Caco-2 (cell line): ENCODE results near the gene DMWD. TPM values are rescaled to one million over a fixed set of nuclear protein-coding genes. Genes with fewer than 3 reads are reported as not detected.

Experiments
- BruUV-seq: library from RNA; stranded (reverse); fragments of 400-500 nt; replicated peaks from 2 replicates; lab custom pipeline; 2021; lab: Mats Ljungman, UMichigan
- CTCF ChIA-PET: fragments of 300-600 bp; sonication (Branson Sonifier 250); formaldehyde crosslinking; loops from one replicate; lab custom pipeline; 2022; ENCODE audit warnings: antibody characterized with exemption; lab: Charles Lee
- POLR2A ChIA-PET: fragments of 300-600 bp; sonication (Branson Sonifier 250); formaldehyde crosslinking; loops from one replicate; lab custom pipeline; 2022; ENCODE audit warnings: antibody characterized with exemption; lab: Charles Lee
- DNase-seq, 2 experiments: peaks; one replicate each; pipeline versions ENCODE4 v3.0.0 to v3.0.0-alpha.2; 2020 to 2022
- H3K27me3 ChIP-seq: replicated peaks from 2 replicates; pipeline ENCODE4 v1.6.0; 2011; ENCODE audit warnings: low read length; ENCODE audit not compliant: control insufficient read depth, insufficient read depth
- H3K36me3 ChIP-seq: 2 replicates; pipeline ENCODE4 v1.5.1; 2011; ENCODE audit warnings: low read length; ENCODE audit not compliant: control insufficient read depth, insufficient read depth
- H3K4me1 ChIP-seq: fragments of 250-450 bp; sonication (Bioruptor Pico); 2 replicates; pipeline ENCODE4 v1.5.1; 2020; ENCODE audit warnings: mild to moderate bottlenecking
- H3K4me3 ChIP-seq: 2 replicates; pipeline ENCODE4 v1.5.1; 2011; ENCODE audit warnings: low read depth, mild to moderate bottlenecking, control low read depth, low read length
- H3K9me3 ChIP-seq: fragments of 250-450 bp; sonication (Bioruptor Pico); 2 replicates; pipeline ENCODE4 v1.5.1; 2020; ENCODE audit warnings: mild to moderate bottlenecking, moderate library complexity
- H3K27ac Mint-ChIP-seq: one replicate; pipeline ENCODE4 v1.8.0; 2022; ENCODE audit warnings: mixed read lengths; ENCODE audit not compliant: unreplicated experiment
- H3K27me3 Mint-ChIP-seq: one replicate; pipeline ENCODE4 v1.8.0; 2022; ENCODE audit warnings: mixed read lengths; ENCODE audit not compliant: insufficient read depth, unreplicated experiment
- H3K36me3 Mint-ChIP-seq: one replicate; pipeline ENCODE4 v1.8.0; 2022; ENCODE audit warnings: mild to moderate bottlenecking, mixed read lengths; ENCODE audit not compliant: insufficient read depth, unreplicated experiment
- H3K4me1 Mint-ChIP-seq: one replicate; pipeline ENCODE4 v1.8.0; 2022; ENCODE audit warnings: low read depth, mixed read lengths; ENCODE audit not compliant: unreplicated experiment
- H3K4me3 Mint-ChIP-seq: one replicate; pipeline ENCODE4 v1.8.0; 2022; ENCODE audit warnings: mild to moderate bottlenecking, moderate library complexity, mixed read lengths; ENCODE audit not compliant: unreplicated experiment
- H3K9me3 Mint-ChIP-seq: one replicate; pipeline ENCODE4 v1.8.0; 2022; ENCODE audit warnings: mixed read lengths; ENCODE audit not compliant: unreplicated experiment
- intact Hi-C: fragments of 100-400 bp; cut with micrococcal nuclease; formaldehyde crosslinking; loops from one replicate; pipeline ENCODE4 v1.10.0; 2022; ENCODE audit not compliant: unreplicated experiment
- total RNA-seq: library from RNA; stranded (reverse); gene quantifications from 2 replicates; pipeline ENCODE4 v1.2.3, GENCODE V29; 2022
- TF ChIP-seq, protein P1 (sequence below), 2 experiments: fragments of 200-600 bp in 1 of 2; IDR thresholded peaks; 1 replicate in 1 of 2; 2 replicates in 1 of 2; pipeline versions ENCODE4 v1.5.1 to v1.8.0; 2011 to 2022; ENCODE audit warnings: antibody characterized with exemption in 1 of 2, control low read depth in 1 of 2, inconsistent platforms in 1 of 2, low read depth in 1 of 2, low read length in 1 of 2, mild to moderate bottlenecking in 1 of 2, moderate library complexity in 1 of 2; ENCODE audit not compliant: insufficient read depth in 1 of 2, severe bottlenecking in 1 of 2, unreplicated experiment in 1 of 2

Gene DMWD
- total RNA-seq, 1 experiment from 2014 or later: 76.3 TPM

DNA sequence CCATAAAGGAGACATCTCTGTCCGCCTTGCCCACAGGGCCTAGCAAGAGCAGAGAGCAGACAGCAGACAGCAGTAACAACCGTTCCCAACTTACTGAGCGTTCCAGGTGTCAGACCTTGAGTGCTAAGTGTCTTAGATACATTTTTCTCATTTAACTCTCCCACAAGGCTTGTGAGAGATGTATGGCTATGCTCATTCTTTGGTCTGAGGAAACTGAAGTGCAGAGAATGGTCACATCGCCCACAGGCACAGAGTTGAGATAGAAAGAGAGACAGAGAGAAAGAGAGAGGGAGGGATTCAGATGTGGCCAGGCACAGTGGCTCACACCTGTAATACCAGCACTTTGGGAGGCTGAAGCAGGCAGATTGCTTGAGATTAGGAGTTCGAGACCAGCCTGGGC lies 45.1 kb downstream of the DMWD start:
- no peaks in the 10 kb centered on the region for H3K4me1 ChIP-seq
- Mint-ChIP-seq H3K4me1 (no peaks in the 10 kb centered on the region), H3K27ac (no peak overlapping the region), H3K4me3 (no peak overlapping the region), H3K27me3 (no peaks in the 10 kb centered on the region), H3K36me3 (peaks cover 4% of the 10 kb centered on the region), H3K9me3 (no peaks in the 10 kb centered on the region)
- H3K36me3 ChIP-seq: no peaks in the 10 kb centered on the region
- intact Hi-C loops: no loop called here
- no peaks in the 10 kb centered on the region for H3K27me3 ChIP-seq
- BruUV-seq: no TSS peak
- ChIA-PET CTCF (no interaction called here), POLR2A (no interaction called here)
- H3K9me3 ChIP-seq: no peaks in the 10 kb centered on the region
- TF ChIP-seq, protein P1, sequence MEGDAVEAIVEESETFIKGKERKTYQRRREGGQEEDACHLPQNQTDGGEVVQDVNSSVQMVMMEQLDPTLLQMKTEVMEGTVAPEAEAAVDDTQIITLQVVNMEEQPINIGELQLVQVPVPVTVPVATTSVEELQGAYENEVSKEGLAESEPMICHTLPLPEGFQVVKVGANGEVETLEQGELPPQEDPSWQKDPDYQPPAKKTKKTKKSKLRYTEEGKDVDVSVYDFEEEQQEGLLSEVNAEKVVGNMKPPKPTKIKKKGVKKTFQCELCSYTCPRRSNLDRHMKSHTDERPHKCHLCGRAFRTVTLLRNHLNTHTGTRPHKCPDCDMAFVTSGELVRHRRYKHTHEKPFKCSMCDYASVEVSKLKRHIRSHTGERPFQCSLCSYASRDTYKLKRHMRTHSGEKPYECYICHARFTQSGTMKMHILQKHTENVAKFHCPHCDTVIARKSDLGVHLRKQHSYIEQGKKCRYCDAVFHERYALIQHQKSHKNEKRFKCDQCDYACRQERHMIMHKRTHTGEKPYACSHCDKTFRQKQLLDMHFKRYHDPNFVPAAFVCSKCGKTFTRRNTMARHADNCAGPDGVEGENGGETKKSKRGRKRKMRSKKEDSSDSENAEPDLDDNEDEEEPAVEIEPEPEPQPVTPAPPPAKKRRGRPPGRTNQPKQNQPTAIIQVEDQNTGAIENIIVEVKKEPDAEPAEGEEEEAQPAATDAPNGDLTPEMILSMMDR (IDR thresholded peaks at IDR 0.05; ENCODE audit: insufficient read depth in 1 of 2, low read depth in 1 of 2, low read length in 1 of 2, severe bottlenecking in 1 of 2, unreplicated experiment in 1 of 2): no peak
- no peak overlapping the region for H3K4me3 ChIP-seq
- DNase-seq: no peak

DNA sequence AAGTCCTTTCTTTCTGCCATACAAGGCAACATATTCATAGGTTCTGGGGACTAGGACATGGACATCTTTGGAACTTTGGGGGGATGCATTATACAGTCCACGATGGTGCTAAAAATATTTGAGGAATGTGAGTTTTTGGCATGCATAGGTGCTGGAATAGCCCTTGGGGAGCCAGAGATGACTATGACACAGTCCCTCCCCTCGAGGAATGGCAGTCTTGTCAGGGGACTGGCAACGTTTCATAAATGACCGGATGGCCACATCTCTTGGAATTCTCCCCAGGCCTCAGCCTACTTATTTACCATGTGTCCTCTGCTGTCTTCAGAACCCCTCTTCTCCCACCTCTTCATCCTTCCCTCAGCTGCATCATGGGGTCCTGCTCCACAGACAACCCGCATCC lies 45.8 kb downstream of the DMWD start:
- intact Hi-C loops: no loop called here
- H3K36me3 Mint-ChIP-seq: peaks cover 5% of the 10 kb centered on the region
- TF ChIP-seq, protein P1 (IDR thresholded peaks at IDR 0.05; ENCODE audit: insufficient read depth in 1 of 2, low read depth in 1 of 2, low read length in 1 of 2, severe bottlenecking in 1 of 2, unreplicated experiment in 1 of 2): no peak
- no peaks in the 10 kb centered on the region for H3K36me3 ChIP-seq
- no peaks in the 10 kb centered on the region for H3K9me3 Mint-ChIP-seq
- CTCF ChIA-PET: no interaction called here
- H3K4me3 ChIP-seq: no peak overlapping the region
- no peaks in the 10 kb centered on the region for H3K9me3 ChIP-seq
- no peak overlapping the region for H3K27ac Mint-ChIP-seq
- H3K27me3 ChIP-seq: no peaks in the 10 kb centered on the region
- no peaks in the 10 kb centered on the region for H3K4me1 Mint-ChIP-seq
- H3K27me3 Mint-ChIP-seq: no peaks in the 10 kb centered on the region
- H3K4me3 Mint-ChIP-seq: no peak overlapping the region
- no TSS peak for BruUV-seq
- DNase-seq: no peak
- H3K4me1 ChIP-seq: no peaks in the 10 kb centered on the region
- POLR2A ChIA-PET: no interaction called here

DNA sequence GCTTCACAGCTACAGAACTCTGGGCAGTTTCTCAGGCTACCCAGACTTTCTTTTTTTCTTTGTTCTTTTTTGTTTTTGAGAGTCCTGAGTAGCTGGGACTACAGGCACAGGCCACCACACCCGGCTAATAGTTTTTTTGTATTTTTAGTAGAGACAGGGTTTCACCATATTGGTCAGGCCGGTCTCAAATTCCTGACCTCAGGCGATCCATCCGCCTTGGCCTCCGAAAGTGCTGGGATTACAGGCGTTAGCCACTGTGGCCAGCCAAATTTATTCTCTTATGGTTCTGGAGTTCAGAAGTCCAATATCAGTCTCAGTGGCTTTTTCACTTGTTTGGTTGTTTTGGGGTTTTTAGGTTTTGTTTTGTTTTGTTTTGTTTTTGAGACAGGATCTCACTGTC lies 47.0 kb downstream of the DMWD start:
- POLR2A ChIA-PET: no interaction called here
- TF ChIP-seq, protein P1 (IDR thresholded peaks at IDR 0.05; ENCODE audit: insufficient read depth in 1 of 2, low read depth in 1 of 2, low read length in 1 of 2, severe bottlenecking in 1 of 2, unreplicated experiment in 1 of 2): no peak
- no peaks in the 10 kb centered on the region for H3K9me3 ChIP-seq
- no peaks in the 10 kb centered on the region for H3K9me3 Mint-ChIP-seq
- no peaks in the 10 kb centered on the region for H3K27me3 ChIP-seq
- H3K4me1 ChIP-seq: no peaks in the 10 kb centered on the region
- intact Hi-C loops: no loop called here
- H3K36me3 Mint-ChIP-seq: peaks cover 5% of the 10 kb centered on the region
- CTCF ChIA-PET: interaction anchor here (0.7 kb wide), 1 partner anchor 153 kb away, joined by 4 read pairs; no protein-coding TSS in a partner anchor
- H3K36me3 ChIP-seq: no peaks in the 10 kb centered on the region
- no peaks in the 10 kb centered on the region for H3K4me1 Mint-ChIP-seq
- H3K4me3 Mint-ChIP-seq: no peak overlapping the region
- BruUV-seq: no TSS peak
- H3K27ac Mint-ChIP-seq: no peak overlapping the region
- no peak for DNase-seq
- no peaks in the 10 kb centered on the region for H3K27me3 Mint-ChIP-seq
- no peak overlapping the region for H3K4me3 ChIP-seq
